NCI-H510A treated with DMSO at 0.1 percent for 48 hours (cell line): ENCODE results near the gene C16orf89.
A peak's percentile ranks its signal among the peaks of the same experiment; 100 is the strongest.
"Not testable (repeated sequence)": the region's sequence is repeated elsewhere in the genome, so short reads cannot be mapped to it uniquely, and the experiment has no call there.

Experiments
- DNase-seq: peaks from one replicate; lab custom pipeline; 2025; lab: John Stamatoyannopoulos, UW

The C16orf89 gene

DNA sequence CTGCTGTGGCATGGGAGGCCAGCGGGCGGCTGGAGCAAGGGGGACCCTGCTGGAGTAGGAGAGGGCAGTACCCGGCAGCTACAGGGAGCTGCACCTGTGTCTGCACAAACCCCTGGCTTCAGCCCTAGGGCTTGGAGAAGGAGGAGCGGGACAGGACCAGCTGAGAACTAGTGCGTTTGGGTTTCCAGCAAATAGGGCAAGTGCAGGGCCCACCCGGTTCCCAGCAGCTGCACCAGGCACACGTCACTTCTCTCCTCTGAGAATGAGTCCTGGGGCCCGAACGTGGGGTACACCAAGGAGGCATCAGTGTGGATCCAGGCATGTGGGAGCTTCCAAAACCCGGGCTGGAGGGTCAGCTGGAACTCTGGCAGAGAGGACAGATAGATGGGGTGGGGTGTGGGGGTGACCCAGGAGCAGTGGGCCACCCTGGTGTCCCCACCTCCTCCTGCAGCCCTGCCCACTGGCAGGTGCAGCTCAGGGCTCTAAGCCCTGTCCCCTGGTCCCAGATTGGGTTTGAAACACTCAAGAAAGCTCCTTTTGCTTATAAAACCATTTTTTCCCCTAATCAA, 5.6 kb downstream of the C16orf89 start:
- no peak for DNase-seq

DNA sequence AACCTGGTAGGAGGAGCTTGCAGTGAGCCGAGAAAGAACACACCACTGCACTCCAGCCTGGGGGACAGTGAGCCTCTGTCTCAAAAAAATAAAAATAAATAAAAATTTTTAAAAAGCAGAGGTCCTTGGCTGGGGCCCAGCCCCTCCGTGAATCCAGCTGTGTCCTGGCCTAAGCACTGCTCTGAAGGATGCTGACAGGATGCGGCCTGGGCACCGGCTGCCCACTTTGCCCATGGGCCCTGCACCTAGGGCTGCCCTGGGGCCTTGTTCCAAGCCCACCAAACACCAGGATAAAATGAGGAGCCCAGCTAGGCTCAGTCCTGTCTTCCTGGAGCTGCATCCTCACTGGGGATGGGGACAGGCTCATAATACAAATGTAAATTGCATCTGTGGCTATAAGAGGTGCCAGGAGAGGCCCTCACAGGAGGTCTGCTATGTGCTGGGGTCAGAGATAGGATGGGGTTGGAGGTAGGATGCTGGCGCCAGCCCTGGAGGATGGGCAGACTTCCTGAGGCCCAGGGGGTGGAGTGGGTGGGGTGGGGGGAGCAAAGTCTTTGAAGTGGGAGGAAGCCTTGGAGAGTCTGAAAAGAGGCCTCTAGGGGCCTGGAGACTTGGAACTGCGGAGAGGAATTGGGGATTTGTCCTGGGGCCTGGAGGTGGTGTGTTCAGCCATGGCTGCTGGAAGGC, 6.2 kb downstream of the C16orf89 start:
- DNase-seq: no peak

DNA sequence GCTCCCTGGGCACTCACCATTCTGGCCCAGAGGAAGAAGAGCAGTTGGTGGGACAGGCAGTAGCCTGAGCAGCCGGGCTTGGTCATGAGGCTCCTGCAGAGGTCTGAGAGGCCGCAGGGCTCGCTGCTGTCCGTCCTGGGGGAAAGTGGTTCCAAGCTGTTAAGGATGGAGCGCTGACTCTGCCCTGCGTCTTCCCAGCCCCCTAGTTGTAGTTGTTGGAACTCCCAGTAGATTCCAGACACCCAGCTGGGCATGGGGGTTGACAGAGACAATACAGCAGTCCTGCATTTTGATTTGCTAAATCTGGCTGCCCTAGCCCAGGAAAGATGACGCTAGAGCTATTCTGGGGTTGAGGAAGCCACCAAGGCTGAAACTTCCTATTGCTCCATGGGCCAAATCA, 7.3 kb downstream of the C16orf89 start:
- DNase-seq: no peak

DNA sequence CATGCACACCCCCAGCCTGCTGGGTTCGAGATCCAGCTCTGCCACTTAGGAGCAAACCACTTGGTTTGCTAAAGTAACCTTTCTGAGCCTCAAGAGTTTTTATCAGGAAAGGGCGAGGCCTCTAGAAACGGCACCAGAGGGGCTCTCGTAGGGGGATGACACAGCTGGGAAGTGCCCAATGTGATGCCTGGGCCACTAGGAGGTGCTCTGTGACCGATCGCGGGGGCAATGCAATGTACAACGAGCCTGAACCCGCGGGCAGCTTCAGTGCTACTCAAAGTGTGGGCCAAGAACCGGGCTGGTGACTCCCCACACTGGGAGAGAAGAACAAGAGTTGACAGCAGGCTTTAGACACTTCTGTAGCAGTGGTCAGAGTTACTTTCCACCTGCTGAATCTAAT, 9.4 kb downstream of the C16orf89 start:
- DNase-seq: no peak

DNA sequence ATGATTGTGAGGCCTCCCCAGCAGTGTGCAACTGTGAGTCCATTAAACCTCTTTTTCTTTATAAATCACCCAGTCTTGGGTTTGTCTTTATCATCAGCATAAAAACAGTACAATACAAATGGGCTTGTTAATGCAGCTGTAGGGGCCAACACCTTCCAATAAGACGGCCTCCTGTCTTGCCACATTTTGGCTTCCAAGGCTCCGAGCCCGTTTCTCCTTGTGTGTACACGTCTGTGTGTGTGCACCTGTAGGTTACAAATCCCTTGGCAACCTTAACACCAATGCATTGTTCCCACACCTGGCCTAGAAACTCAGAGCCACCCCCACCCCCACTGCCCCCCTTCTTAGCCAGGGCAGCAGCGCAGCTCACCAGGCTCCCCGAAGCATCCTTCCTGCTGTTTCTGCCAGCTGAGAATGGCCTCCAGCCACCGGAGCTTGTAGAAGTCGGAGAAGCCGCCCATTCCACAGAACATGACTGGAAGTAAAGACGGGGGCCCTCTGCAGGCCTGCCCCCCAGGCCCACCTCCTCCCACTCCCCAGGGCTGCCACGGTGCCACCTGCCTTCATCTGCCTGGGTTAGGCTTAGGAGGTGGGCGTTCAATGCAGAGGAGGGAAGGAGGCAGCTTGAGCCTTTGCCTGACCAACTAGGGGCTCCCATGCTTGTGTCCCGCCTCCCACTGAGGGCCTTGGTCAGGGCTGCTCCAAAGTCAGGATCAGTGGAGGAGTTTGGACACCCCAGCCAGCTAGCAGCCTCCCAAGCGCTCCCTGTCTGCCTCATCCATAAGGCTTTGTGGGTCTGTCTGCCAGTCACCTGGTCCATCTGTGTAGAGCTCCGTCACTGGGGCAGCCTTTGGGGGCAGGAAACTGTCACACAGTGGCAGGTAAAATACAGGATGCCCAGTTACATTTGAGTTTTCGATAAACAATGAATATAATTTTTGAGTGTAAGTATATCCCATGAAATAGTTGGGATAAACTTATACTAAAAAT, 10.6 kb downstream of the C16orf89 start:
- no peak for DNase-seq

DNA sequence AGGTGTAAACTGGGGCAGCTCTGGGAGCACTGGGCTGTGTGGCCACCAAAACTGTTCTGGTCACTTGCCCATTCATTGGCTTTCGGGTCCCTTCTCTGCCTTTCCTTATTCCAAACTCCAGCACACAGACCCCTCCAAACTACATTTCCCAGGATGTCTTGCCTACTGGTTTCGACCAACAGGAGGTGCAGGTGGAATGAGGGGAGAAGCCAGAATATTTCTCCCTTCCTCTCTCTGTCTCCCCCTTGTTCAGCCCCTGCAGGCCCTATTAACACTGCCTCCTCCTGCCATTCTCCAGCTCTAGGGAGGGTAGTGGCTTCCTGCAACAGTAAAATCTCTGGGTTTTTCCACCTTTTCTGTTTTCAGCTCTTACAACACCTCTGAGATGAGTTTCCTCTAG, 18.8 kb downstream of the C16orf89 start:
- DNase-seq: no peak

DNA sequence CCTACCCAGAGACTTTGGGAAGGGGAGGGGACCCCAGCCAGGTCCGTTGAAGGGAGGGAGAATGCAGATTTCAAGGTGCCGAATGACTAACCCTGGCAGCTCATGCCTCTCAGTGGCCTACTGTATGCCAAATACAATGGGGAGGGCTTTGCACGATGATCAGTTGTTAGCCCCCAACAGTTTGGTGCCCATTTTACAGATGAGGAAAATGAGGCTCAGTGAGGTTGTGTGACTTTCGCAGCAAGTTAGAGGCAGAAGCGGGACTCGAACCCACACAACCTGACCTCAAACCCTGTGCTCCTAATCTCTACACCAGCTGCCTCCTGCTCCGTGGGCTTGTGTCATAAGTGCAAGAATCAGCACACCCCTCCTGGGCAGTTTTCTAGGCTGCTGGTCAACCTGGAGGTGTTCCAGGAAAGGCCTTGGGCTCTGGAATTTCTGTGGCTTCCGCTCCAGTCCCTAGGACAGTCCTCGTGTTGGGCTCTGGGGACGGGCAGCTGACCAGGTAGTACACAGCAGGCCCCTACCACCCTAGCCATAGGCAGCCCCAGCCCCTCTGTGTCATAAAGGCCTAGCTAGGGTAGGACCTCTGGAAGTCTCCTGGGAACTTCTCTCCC, 20.1 kb downstream of the C16orf89 start:
- DNase-seq: no peak

DNA sequence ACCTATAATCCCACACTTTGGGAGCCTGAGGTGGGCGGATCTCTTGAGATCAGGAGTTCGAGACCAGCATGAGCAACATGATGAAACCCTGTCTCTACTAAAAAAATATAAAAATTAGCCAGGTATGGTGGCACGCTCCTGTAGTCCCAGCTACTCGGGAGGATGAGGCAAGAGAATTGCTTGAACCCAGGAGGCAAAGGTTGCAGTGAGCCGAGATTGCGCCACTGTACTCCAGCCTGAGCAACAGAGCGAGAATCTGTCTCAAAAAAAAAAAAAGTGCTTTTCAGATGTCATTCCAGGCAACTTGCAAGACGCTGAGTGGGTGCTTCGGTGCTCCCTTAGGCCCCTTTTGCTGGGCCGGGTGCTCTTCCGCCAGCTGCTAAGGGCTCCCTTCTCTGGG, 21.2 kb downstream of the C16orf89 start:
- DNase-seq: not testable (repeated sequence)

DNA sequence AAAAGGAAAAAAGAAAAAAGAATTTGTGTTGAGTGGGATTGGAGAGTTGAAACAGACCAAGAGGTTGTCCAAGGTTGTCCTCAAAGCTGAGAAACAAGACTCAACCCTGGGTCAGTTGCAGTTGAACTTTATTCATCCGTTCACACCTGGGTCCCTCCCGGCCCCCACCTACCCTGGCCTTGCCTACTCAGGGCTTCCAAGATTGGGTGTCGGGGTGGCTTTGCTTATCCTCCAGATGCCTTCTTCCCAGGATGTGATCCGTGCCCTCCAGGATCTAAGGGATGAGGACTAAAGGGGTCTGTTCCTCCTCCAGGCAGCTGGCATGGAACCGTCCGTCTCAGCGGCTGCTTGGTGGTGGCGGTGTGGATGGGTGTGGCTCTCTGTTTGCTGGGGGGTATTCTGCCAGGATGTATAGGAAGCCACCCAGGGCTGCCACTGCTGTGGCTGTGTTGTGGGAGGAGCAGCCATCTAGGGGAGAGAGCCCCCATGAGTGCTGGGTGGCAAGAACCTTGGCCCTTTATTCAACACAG, 21.7 kb downstream of the C16orf89 start:
- DNase-seq: no peak

DNA sequence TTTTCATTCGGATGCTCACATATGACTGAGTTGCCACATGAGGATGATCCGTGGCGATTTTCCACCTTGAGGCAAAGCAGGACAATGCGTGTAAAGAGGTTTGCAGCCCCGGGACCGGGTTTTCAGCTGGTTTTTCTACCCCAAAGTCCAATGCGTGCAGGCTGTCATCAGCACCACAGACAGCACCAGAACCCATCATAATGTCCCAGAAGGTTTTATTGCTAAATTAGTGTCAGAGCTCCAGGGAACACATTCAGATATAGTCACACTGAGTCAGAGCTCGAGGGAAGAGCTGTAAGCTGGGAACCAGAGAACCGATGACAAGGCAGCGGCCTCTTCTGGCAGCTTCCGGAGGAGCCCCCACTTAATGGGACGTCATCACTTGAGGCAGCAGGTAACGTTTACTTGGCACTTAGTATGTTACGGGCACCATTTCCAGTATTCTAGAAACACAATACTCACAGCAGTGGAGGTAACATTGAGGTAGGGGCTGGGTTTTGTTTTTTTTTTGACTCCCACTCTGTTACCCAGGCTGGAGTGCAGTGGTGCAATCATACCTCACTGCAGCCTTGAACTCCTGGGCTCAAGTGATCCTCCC, 23.1 kb downstream of the C16orf89 start:
- DNase-seq: peak; percentile 27

DNA sequence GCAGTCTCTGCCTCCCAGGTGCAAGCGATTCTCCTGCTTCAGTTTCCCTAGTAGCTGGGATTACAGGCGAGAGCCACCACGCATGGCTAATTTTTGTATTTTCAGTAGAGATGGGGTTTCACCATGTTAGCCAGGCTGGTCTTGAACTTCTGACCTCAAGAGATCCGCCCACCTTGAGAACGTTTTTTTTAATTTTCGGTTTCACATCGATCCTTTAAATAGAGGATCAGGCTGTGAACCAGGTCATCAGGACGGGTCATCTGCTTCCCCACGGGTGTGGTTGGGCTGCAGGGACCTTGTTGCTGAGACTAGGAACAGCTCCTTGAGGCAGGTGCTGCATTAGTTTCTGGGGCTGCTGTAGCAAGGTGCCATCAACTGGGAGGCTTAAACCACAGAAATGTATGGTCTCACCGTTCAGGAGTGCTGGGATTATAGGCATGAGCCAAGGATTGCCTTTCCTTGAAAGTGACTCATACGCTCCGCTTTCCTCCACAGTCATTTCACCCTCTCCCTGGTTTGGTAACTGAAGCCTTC, 24.1 kb downstream of the C16orf89 start:
- DNase-seq: no peak

DNA sequence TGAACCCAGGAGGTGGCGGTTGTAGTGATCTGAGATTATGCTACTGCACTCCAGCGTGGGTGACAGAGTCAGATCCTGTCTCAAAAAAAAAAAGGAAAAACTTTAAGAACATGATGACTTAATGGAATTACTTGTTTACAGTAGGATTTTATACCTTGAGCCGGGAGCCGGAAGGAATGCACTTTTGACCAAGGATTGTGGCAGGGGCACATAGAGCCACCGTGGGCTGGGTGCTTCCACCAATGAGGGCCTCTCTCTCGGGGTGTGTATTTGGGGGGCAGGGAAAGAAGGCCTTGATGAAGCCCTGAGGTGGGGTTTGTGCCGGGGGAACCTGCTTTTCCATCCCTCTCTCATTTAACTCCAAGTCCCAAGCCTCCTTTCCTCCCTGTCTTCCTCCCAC, 25.3 kb downstream of the C16orf89 start:
- DNase-seq: no peak

DNA sequence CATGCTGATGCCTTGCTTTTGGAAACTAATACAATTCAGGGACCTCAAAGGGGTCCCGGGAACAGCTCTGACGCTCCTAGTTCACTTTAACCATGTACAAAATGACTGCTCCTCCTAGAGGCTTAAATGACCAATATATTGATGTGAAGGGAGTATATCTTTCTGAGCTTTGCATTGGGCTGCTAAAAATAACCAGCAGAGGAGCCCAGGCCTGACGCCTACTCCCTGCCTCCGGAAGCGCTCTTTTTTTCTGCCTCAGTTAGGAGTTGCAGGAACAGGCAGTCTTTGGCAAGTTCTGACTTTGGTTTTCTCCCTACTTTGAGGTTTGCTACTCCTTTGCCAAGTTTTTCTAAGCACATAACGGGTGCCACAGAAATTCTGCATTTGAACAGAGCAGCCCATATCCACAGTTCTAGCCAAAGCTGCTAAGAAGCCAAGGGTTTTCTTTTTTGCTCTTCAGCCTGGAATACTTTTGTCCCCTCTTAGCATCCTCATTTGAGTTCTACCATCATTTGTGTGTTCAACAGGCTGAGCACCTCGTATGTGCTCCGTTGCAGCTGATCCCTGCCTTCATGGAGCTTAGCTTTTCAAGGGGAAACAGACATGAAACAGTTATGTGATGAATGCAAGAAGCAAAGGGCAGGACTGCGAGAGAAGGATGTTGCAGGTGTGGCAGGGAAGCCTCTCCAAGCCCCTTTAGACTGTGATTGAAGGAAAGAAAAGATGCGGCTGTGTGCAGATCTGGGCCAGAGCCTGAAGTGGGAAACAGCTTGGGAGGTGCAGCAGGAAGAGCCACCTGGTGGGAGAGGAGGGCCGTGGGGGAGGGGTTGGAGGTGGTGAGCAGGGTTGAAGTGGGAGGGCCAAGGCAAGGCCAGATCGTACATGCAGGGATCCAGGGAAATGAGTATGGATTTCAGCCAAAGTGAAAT, 29.3 kb downstream of the C16orf89 start:
- DNase-seq: no peak

DNA sequence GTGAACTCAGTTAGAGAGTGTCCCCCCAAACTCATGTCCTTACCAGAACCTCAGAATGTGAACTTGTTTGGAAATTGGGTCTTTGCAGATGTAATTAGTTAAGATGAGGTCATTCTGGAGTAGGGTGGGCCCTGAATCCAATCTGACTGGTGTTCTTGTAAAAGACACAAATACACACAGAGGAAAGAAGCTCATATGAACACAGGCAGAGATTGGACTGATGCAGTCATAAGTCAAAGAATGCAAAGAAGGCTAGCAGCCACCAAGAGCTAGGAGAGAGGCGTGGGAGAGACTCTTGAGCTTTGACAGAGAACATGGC, 29.9 kb downstream of the C16orf89 start:
- no peak for DNase-seq

DNA sequence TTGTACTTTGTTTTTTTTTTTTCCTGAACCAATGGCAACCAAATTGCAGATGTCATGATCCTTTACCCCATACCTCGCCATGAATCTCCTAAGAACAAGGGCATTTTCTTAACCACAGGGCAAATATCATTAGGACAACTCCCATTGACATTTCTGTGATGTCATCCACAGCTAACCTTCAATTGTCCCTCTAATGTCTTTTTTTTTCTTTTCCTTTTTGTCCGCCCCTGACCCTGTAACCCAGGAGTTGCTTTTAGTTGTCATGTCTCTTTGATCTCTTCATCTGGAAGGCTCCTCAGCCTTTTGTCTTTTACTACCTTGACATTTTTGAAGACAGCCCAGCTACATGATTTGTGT, 31.6 kb downstream of the C16orf89 start:
- DNase-seq: no peak

DNA sequence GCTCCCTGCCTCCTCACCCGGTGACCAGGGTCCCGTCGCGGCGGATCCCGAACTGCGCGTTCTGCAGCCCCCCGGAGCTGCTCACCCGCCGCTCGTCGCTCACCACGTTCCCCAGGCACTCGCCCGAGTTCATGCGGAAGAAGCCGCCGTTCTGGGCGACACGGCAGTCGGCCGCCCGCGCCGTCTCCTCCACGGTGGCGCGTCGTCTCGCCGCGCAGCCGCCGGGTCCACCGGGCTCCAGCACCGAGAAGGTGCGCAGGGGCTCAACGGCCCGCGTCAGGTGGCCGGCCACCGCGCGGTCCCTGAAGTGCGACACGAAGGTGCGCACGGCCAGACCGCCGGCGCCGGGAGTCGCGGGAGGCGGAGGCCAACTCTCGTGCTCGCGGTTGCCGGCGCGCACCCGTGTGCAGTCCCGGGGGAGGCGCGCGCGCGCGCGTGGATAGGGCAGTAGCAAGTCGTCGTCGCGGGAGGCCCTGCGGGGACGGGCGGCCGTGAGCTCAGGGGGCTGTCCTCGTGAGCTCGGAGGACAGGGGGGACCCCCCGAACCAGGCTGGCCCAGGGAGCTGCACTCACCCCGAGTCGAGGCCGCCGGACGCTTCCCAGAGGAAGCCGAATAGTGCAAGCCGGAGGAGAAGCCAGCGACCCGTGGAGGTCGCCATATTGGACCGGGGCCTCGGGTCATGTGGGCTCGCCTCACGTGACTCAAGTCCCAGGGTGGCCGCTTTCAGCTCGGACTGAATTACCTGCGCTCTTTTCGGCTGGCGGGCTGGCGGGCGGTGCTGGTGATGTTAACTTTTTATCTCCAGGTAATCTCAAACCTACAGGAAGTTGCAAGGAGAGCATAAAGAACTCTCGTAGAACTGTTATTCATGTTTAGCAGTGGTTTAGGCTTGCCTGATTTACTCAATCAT, 32.2 kb downstream of the C16orf89 start, which contains the start of gene NAGPA:
TSS of gene NAGPA (minus strand) at position 680 of the 911 bp plus-strand sequence. CDS start at position 659, 21 bp downstream.
- DNase-seq: peak; percentile 49

DNA sequence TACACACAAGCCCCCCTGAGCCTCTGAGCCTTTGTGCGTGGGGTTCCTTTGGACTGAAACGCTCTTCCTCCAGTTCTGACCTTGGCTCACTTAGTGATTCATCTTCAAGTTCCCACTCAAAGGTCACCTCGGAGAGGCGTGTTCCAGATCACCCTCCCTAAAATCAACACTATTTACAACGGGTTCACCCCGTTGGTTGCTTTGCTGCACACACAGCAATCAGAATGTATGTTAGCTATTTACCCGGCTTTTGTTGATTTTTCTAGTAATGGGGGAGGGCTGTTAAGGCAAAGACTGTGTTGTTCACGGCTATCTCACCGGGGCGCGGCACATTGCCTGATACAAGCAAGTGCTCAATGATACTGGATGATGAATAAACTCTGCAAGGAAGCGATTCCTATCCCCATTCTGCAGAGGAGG, 33.0 kb downstream of the C16orf89 start:
- DNase-seq: no peak

DNA sequence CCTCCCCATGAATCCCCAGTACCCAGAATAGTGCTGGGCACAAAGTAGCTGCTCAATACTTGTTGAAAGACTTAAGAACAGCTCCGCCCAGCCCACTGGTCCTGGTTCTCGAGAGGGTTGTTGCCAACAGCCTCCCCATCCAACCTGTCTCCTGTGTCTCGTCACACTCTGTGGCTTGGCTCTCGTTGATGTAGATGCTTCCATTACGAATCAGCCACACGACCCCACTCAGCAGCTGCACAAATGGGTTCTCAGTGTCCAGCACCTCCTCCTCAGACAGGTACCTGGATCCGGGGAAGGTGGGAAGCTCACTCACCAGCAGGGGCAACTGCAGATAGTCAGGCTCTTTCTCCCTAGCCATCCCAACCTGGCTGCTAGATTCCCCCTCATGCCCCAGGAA, 34.2 kb downstream of the C16orf89 start:
- DNase-seq: no peak

DNA sequence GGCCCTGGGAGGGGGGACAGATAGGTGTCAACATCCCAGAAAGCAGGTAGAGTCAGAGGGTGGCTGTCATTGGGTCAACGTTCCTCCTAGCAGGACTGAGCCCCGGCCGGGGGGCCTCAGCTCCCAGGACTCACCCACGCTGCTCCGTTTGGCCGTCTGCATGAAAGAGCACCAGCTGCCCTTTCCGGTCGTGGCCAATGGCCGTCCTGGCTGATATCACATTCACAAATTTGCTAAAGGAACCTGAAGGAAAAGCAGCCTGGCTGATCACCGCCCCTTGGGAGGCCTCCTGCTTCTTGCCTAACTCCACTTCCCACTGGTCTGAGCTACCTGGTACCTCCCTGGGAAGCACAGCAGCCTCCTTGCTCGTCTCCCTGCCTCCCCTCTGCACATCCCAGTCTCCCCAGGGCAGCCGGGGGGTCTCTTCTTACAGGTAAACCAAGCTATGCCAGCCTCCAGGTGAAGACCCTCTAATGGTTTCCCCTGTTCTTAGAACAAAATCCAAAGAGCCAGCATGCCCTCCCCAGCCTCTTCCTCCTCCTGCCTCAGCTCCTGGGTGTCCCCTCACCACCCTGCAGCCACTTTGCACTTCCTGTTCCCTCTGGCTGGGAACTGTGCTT, 35.4 kb downstream of the C16orf89 start:
- no peak for DNase-seq
